Testis (tissue), 3 donors: ENCODE measurements around the gene SLC17A9. TPM values are rescaled to one million over a fixed set of nuclear protein-coding genes. Genes with fewer than 3 reads are reported as not detected.

Experiments
- DNase-seq: peaks from one replicate; pipeline ENCODE4 v3.0.0-alpha.2; 2019
- H3K27ac ChIP-seq, 2 donors: fragments of 200-600 bp; sonication (generic); one replicate each; pipeline ENCODE4 v1.5.1; 2019
- H3K27me3 ChIP-seq: fragments of 200-600 bp; sonication (generic); one replicate; pipeline ENCODE4 v1.5.1; 2019
- H3K36me3 ChIP-seq: fragments of 200-600 bp; sonication (generic); one replicate; pipeline ENCODE4 v1.5.1; 2017; ENCODE audit warnings: low read depth; ENCODE audit errors: missing control alignments
- H3K4me1 ChIP-seq: fragments of 200-600 bp; sonication (generic); one replicate; pipeline ENCODE4 v1.5.1; 2019
- H3K4me3 ChIP-seq, 2 donors: fragments of 200-600 bp; sonication (generic); one replicate each; pipeline ENCODE4 v1.5.1; 2017 to 2019
- H3K9me3 ChIP-seq: fragments of 200-600 bp; sonication (generic); one replicate; pipeline ENCODE4 v1.5.1; 2017
- CTCF ChIP-seq, 3 experiments: fragments of 450-650 bp in 2 of 3; fragments of 200-600 bp in 1 of 3; sonication (generic) in 1 of 3; IDR thresholded peaks; one replicate each; pipeline ENCODE4 v1.5.1; 2016 to 2019; ENCODE audit warnings: antibody characterized with exemption in 3 of 3, mild to moderate bottlenecking in 2 of 3, moderate library complexity in 1 of 3
- POLR2A ChIP-seq: fragments of 450-650 bp; IDR thresholded peaks from one replicate; pipeline ENCODE4 v1.6.1; 2017; ENCODE audit warnings: antibody characterized with exemption, mild to moderate bottlenecking, moderate library complexity
- WGBS, 2 donors: methylation state at CpG; one replicate each; pipeline ENCODE4 v1.1.5; 2018; 5-methylcytosine and 5-hydroxymethylcytosine counted together
- intact Hi-C: fragments of 100-400 bp; cut with DNase I; formaldehyde crosslinking; loops from one replicate; pipeline ENCODE4 v1.15.1; 2023; ENCODE audit warnings: low total_unique reads
- polyA plus RNA-seq: library from polyadenylated mRNA; stranded (reverse); fragments of 350-450 nt; fragmentation: Illumina TruSeq; extraction: RNeasy Lipid Tissue Mini Kit (QIAGEN cat#74804); gene quantifications from one replicate; pipeline ENCODE4 v1.2.3, GENCODE V29; 2014; ENCODE audit warnings: low read depth, low replicate concordance; ENCODE audit not compliant: insufficient read depth
- total RNA-seq, 2 donors: library from RNA; depleted of rRNA; stranded (reverse); fragments of >200 nt; gene quantifications; one replicate each; pipeline ENCODE4 v1.2.3, GENCODE V29; 2016

SLC17A9 gene
- total and polyA plus RNA-seq, 3 donors from 2014 or later, result 2.1 to 3.2 (median 2.9) TPM

GRCh38 chr20:62906647-62907375 lies 45.7 kb upstream of the SLC17A9 start:
- no peak overlapping the region for H3K4me3 ChIP-seq
- no peaks in the 10 kb centered on the region for H3K9me3 ChIP-seq
- DNase-seq, result no peak
- no peaks in the 10 kb centered on the region for H3K4me1 ChIP-seq
- no peaks in the 10 kb centered on the region for H3K36me3 ChIP-seq
- no peaks in the 10 kb centered on the region for H3K27me3 ChIP-seq
- H3K27ac ChIP-seq, result no peak overlapping the region
- intact Hi-C loops, result no loop called here
- TF ChIP-seq POLR2A (no peak), CTCF (IDR thresholded peaks at IDR 0.05) (no peak)
- WGBS, 2 donors, result 87 to 88% methylated on average over 31 of the region's 31 CpGs

- 77 to 81% methylated on average over 16 of the region's 16 CpGs for WGBS, 2 donors
- no peak overlapping the region for H3K4me3 ChIP-seq
- H3K27ac ChIP-seq, result no peak overlapping the region
- H3K27me3 ChIP-seq, result no peaks in the 10 kb centered on the region
- intact Hi-C loops, result no loop called here
- H3K36me3 ChIP-seq, result no peaks in the 10 kb centered on the region
- DNase-seq, result no peak
- no peaks in the 10 kb centered on the region for H3K9me3 ChIP-seq
- TF ChIP-seq POLR2A, result no peak
- peak in 2 of 3 experiments; percentile 35 to 42 for TF ChIP-seq CTCF (IDR thresholded peaks at IDR 0.05)
- no peaks in the 10 kb centered on the region for H3K4me1 ChIP-seq
Measured at GRCh38 chr20:62907384-62908317, 44.9 kb upstream of the SLC17A9 start.

- intact Hi-C loops, result no loop called here
- no peak overlapping the region for H3K4me3 ChIP-seq
- no peaks in the 10 kb centered on the region for H3K36me3 ChIP-seq
- no peaks in the 10 kb centered on the region for H3K9me3 ChIP-seq
- TF ChIP-seq POLR2A, result no peak
- TF ChIP-seq CTCF (IDR thresholded peaks at IDR 0.05), result no peak
- peaks cover 3% of the 10 kb centered on the region for H3K4me1 ChIP-seq
- H3K27ac ChIP-seq, result no peak overlapping the region
- no peaks in the 10 kb centered on the region for H3K27me3 ChIP-seq
- WGBS, 2 donors, result 91 to 93% methylated on average over 18 of the region's 18 CpGs
- DNase-seq, result no peak
Measured at GRCh38 chr20:62908971-62909791, 43.3 kb upstream of the SLC17A9 start.

GRCh38 chr20:62910217-62910766 lies 42.2 kb upstream of the SLC17A9 start:
- H3K27ac ChIP-seq, result no peak overlapping the region
- no peak for TF ChIP-seq POLR2A
- TF ChIP-seq CTCF (IDR thresholded peaks at IDR 0.05), result no peak
- intact Hi-C loops, result no loop called here
- no peak for DNase-seq
- no peaks in the 10 kb centered on the region for H3K36me3 ChIP-seq
- no peaks in the 10 kb centered on the region for H3K9me3 ChIP-seq
- no peaks in the 10 kb centered on the region for H3K27me3 ChIP-seq
- peaks cover 9% of the 10 kb centered on the region for H3K4me1 ChIP-seq
- H3K4me3 ChIP-seq, result no peak overlapping the region
- 91 to 95% methylated on average over 5 to 11 of the region's 11 CpGs for WGBS, 2 donors
